A375 (cell line): ENCODE results near the gene RHBG. TPM values are rescaled to one million over a fixed set of nuclear protein-coding genes. Genes with fewer than 3 reads are reported as not detected.

ENCODE experiments used
- small RNA-seq: library from RNA; depleted of rRNA; stranded (forward); fragments of <200 nt; gene quantifications from one replicate; pipeline ENCODE3, GENCODE V24; 2014
- total RNA-seq: library from RNA; depleted of rRNA; stranded (reverse); fragments of >200 nt; shearing (Covaris generic); gene quantifications from 2 replicates; pipeline ENCODE4 v1.2.3, GENCODE V29; 2014; rRNA removed

RHBG gene
- total RNA-seq: not detected in 2 replicates

GRCh38 chr1:156368889-156369684 lies at the start of gene RHBG:
Gene RHBG (plus strand): TSS chr1:156369211. CDS start chr1:156369250, 39 bp downstream.

GRCh38 chr1:156338180-156338976 lies 30.6 kb upstream of the RHBG start, which contains the start of the genes CCT3 and TSACC:
Gene CCT3 (minus strand): TSS chr1:156338292. CDS start chr1:156338184, 108 bp downstream.
Gene TSACC (plus strand): TSS chr1:156338526. CDS start chr1:156339758, 1,232 bp downstream.

Small RNA genes lying within 50 kb of the gene (small RNA-seq; reads per million reads assigned to genes)
- gene MIR9-1: not detected

Other genes with a start within 250 kb of the RHBG start
- 0.11 and 0.29 TPM in 2 replicates for gene SEMA4A, start 215.6 kb upstream of the RHBG start, total RNA-seq
- 24.3 and 28.2 TPM in 2 replicates for gene SLC25A44, start 175.1 kb upstream of the RHBG start, total RNA-seq
- 129 and 131 TPM in 2 replicates for gene PMF1, start 156.2 kb upstream of the RHBG start, total RNA-seq
- gene BGLAP, start 127.0 kb upstream of the RHBG start, total RNA-seq: 2.2 and 5.1 TPM in 2 replicates
- 20.0 and 20.7 TPM in 2 replicates for gene PAQR6, start 121.2 kb upstream of the RHBG start, total RNA-seq
- gene SMG5, start 86.4 kb upstream of the RHBG start, total RNA-seq: 93.9 and 103 TPM in 2 replicates
- 3.1 and 4.0 TPM in 2 replicates for gene TMEM79, start 84.9 kb upstream of the RHBG start, total RNA-seq
- gene GLMP, start 73.5 kb upstream of the RHBG start, total RNA-seq: 86.4 and 110 TPM in 2 replicates
- gene VHLL, start 69.9 kb upstream of the RHBG start, total RNA-seq: 0.19 TPM in 1 of 2 replicates, not detected in the other
- gene CCT3, start 30.9 kb upstream of the RHBG start, total RNA-seq: 455 and 469 TPM in 2 replicates
- 0.50 TPM in 1 of 2 replicates, not detected in the other for gene TSACC, start 30.7 kb upstream of the RHBG start, total RNA-seq
- 23.1 and 26.2 TPM in 2 replicates for gene MEF2D, start 131.6 kb downstream of the RHBG start, total RNA-seq
- gene IQGAP3, start 203.4 kb downstream of the RHBG start, total RNA-seq: 99.3 and 101 TPM in 2 replicates
- not detected in 2 replicates for gene TTC24, start 210.5 kb downstream of the RHBG start, total RNA-seq
- gene NAXE, start 222.6 kb downstream of the RHBG start, total RNA-seq: 215 and 218 TPM in 2 replicates
- 101 and 103 TPM in 2 replicates for gene GPATCH4, start 232.3 kb downstream of the RHBG start, total RNA-seq